GM12873 (cell line): ENCODE data around the gene RNF25.

ENCODE experiments used
- CTCF ChIP-seq: IDR thresholded peaks from 2 replicates; pipeline ENCODE4 v1.5.1; 2012; ENCODE audit warnings: low read depth, mild to moderate bottlenecking, moderate library complexity, low read length, control low read depth; ENCODE audit not compliant: insufficient read depth; ENCODE audit errors: missing control alignments

RNF25 gene

GRCh38 chr2:218713922-218714321 lies 42.1 kb upstream of the RNF25 start:
- no peak for TF ChIP-seq CTCF

- TF ChIP-seq CTCF, result no peak
Observed at GRCh38 chr2:218711550-218711929, 39.7 kb upstream of the RNF25 start.

- peak; percentile 73 for TF ChIP-seq CTCF
Observed at GRCh38 chr2:218710687-218711549, 39.1 kb upstream of the RNF25 start, which contains the start of gene TTLL4. Gene TTLL4, plus strand, starts transcription at chr2:218710835. Its CDS starts 26,842 bp downstream, at chr2:218737677.

- TF ChIP-seq CTCF, result no peak
Observed at GRCh38 chr2:218710334-218710686, 38.5 kb upstream of the RNF25 start.

- TF ChIP-seq CTCF, result no peak
Observed at GRCh38 chr2:218709908-218710307, 38.1 kb upstream of the RNF25 start.

- no peak for TF ChIP-seq CTCF
Observed at GRCh38 chr2:218708086-218708485, 36.3 kb upstream of the RNF25 start.

GRCh38 chr2:218703341-218703740 lies 31.5 kb upstream of the RNF25 start:
- no peak for TF ChIP-seq CTCF
